ENCODE results near the gene NSUN2. TPM values are rescaled to one million over a fixed set of nuclear protein-coding genes. Genes with fewer than 3 reads are reported as not detected.

Gene NSUN2
- total RNA-seq, 3 donors from 2014 or later, result 50.3 to 54.3 (median 52.5) TPM

DNA sequence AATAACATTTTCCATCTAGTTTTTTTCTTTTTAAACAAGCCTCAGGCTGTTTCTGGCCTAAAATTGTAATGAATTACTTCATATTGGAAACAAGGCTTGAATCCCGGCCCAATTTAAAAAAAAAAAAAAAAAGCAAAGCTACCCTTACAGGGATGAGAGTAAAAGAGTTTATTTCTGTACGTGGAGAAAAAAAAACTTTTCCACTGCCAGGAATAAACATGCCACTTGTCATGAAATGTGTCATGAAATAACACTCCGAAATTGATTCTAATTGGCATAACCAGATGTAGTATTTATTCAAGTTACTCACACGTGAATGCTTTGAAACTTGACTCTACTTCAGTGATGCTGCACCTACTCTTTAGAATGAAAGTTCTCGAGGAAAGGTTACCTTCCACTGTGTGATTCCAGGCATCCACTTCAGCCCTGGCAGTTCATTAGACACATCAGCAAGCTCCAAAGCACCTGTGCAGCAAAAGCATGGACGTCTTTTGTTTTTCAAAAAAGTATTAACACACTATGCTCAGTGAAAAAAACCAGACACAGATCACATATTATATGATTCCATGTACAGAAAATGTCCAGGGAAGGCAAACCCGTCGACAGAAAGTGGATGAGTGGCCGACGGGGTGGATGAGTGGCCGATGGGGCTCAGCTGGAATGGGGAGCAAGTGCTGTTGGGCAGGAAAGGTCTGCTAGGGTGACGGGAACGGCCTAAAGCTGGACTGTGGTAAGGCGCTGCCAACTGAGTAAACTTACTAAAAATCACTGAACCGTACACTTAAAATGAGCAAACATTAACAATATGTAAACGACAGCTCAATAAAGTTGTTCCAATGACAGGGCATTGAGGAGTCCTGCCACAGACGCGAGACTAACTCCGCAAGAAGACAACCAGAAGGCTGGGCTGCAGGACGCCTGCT, 21.2 kb downstream of the NSUN2 start:
- H3K4me1 ChIP-seq (ENCODE audit: low read depth), result no peaks in the 10 kb centered on the region
- TF ChIP-seq, protein P1, sequence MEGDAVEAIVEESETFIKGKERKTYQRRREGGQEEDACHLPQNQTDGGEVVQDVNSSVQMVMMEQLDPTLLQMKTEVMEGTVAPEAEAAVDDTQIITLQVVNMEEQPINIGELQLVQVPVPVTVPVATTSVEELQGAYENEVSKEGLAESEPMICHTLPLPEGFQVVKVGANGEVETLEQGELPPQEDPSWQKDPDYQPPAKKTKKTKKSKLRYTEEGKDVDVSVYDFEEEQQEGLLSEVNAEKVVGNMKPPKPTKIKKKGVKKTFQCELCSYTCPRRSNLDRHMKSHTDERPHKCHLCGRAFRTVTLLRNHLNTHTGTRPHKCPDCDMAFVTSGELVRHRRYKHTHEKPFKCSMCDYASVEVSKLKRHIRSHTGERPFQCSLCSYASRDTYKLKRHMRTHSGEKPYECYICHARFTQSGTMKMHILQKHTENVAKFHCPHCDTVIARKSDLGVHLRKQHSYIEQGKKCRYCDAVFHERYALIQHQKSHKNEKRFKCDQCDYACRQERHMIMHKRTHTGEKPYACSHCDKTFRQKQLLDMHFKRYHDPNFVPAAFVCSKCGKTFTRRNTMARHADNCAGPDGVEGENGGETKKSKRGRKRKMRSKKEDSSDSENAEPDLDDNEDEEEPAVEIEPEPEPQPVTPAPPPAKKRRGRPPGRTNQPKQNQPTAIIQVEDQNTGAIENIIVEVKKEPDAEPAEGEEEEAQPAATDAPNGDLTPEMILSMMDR (IDR thresholded peaks at IDR 0.05), result no peak
- H3K9me3 ChIP-seq, result no peaks in the 10 kb centered on the region
- H3K36me3 ChIP-seq (ENCODE audit: low read depth), result peaks cover 7% of the 10 kb centered on the region
- no peak for DNase-seq
- intact Hi-C loops (cut with DNase I, micrococcal nuclease), result no loop called here
- ATAC-seq, result no peak
- no peak overlapping the region for H3K4me3 ChIP-seq

DNA sequence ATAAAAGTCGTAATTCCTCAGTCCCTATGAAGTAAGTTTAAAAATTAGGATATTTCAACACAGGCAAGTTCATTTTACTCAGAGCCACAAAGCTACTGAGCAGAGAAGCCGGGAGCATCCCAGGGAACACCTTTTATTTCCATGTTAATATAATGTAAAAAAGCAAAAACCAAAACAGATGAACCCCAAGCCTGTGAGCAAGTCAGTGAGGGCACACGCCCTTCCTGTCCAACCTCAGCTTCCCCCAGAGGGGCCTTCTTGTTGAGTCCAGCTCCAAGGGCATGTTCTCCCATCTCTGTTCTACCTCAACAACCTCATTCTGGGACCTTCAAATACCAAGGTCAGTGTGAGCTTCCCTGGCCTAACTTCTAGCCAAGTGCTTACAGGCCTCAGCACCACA, 24.8 kb downstream of the NSUN2 start:
- TF ChIP-seq, protein P1 (IDR thresholded peaks at IDR 0.05), result no peak
- H3K9me3 ChIP-seq, result no peaks in the 10 kb centered on the region
- peaks cover 16% of the 10 kb centered on the region for H3K36me3 ChIP-seq (ENCODE audit: low read depth)
- H3K4me3 ChIP-seq, result no peak overlapping the region
- no peaks in the 10 kb centered on the region for H3K4me1 ChIP-seq (ENCODE audit: low read depth)
- intact Hi-C loops (cut with DNase I, micrococcal nuclease), result no loop called here
- ATAC-seq, result no peak
- no peak for DNase-seq

DNA sequence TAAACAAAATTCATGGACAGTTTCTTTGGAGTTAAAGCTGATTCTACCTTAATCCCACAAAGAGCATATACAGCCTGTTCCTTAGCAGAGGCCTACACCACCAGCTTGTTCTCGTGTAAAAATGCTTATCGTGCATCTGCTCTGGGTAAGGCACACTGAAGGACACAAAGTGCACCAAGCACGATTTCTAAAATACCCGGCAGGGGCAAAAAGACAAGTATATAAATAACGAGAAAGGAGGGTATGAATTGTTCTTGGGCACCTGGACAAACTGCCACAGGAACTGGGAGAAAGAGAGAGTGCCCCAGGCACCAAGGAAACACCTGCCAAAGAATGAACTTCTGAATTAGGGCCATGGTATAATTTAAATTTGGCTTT, 25.3 kb downstream of the NSUN2 start:
- TF ChIP-seq, protein P1 (IDR thresholded peaks at IDR 0.05), result no peak
- intact Hi-C loops (cut with DNase I, micrococcal nuclease), result no loop called here
- Histone ChIP-seq H3K36me3 (ENCODE audit: low read depth) (peaks cover 16% of the 10 kb centered on the region), H3K4me3 (no peak overlapping the region), H3K4me1 (ENCODE audit: low read depth) (no peaks in the 10 kb centered on the region), H3K9me3 (no peaks in the 10 kb centered on the region)
- DNase-seq (no peak), ATAC-seq (no peak)

DNA sequence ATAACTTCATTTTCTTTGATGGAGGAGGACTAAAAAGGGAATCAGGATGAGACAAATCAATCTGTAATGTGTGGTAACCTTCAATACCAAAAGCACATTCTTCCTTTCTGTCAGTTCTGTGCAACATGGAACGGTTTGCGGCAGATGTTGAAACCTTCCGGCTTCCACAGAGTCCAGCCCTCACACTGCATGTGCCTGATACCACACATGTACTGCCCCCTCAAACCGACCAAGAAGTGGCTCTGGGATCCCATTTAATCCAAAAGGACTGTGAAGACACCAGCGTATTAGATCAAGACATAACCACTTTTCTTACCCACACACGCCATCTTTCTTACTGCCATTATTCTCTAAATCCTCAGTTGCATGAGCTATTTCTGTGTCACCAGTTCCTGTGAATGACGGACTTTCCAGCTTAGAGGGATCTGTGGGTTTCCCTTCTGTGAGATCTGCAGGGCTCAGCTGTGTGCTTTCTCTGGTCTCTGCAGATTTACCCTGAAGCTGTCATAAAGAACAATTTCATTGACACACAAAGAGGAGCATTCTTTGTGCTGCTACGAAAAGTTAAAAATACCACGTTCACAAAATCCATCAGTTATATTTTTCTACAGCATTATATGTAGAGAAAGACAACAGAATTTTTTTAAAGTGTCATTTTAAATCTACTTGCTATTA, 25.8 kb downstream of the NSUN2 start:
- no peaks in the 10 kb centered on the region for H3K9me3 ChIP-seq
- TF ChIP-seq, protein P1 (IDR thresholded peaks at IDR 0.05), result no peak
- peaks cover 16% of the 10 kb centered on the region for H3K36me3 ChIP-seq (ENCODE audit: low read depth)
- DNase-seq (no peak), ATAC-seq (no peak)
- intact Hi-C loops (cut with DNase I, micrococcal nuclease), result no loop called here
- H3K4me1 ChIP-seq (ENCODE audit: low read depth), result no peaks in the 10 kb centered on the region
- no peak overlapping the region for H3K4me3 ChIP-seq

DNA sequence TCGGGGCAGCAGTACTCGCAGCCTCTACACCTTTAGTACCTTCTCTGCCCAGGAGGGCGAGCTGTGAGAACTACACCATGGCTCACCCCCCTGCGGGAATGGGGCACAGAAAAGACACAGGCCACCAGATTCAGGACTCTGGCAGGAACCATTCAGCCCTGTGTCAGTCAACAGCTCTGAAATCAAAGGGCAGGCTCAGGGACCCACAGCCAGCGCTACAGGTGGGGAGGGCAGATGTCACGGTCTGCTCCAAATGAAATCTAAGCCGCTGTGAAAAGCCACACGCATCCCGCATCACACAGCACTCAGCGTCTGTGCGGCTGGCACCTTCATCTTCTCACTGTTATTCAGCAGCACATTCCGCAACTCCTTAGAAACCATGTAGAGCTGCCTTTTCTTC, 27.9 kb downstream of the NSUN2 start:
- no peak for DNase-seq
- no peaks in the 10 kb centered on the region for H3K9me3 ChIP-seq
- H3K4me1 ChIP-seq (ENCODE audit: low read depth), result no peaks in the 10 kb centered on the region
- TF ChIP-seq, protein P1 (IDR thresholded peaks at IDR 0.05), result no peak
- H3K4me3 ChIP-seq, result no peak overlapping the region
- peaks cover 19% of the 10 kb centered on the region for H3K36me3 ChIP-seq (ENCODE audit: low read depth)
- intact Hi-C loops (cut with DNase I, micrococcal nuclease), result no loop called here
- ATAC-seq, result no peak
